PC-9 (cell line): Measurements from ENCODE around the gene BACE1-AS. TPM values are rescaled to one million over a fixed set of nuclear protein-coding genes. Genes with fewer than 3 reads are reported as not detected.

Source experiments
- BruUV-seq: library from RNA; stranded (reverse); fragments of 400-500 nt; replicated peaks from 2 replicates; lab custom pipeline; 2021; lab: Mats Ljungman, UMichigan
- CTCF ChIA-PET: fragments of 300-600 bp; sonication (Branson Sonifier 250); formaldehyde crosslinking; loops from one replicate; lab custom pipeline; 2022; ENCODE audit warnings: antibody characterized with exemption; lab: Charles Lee
- POLR2A ChIA-PET: fragments of 300-600 bp; sonication (Branson Sonifier 250); formaldehyde crosslinking; loops from one replicate; lab custom pipeline; 2022; ENCODE audit warnings: antibody characterized with exemption; ENCODE audit not compliant: unreplicated experiment; lab: Charles Lee
- DNase-seq, 2 experiments: peaks; one replicate each; pipeline versions ENCODE4 v3.0.0 to v3.0.0-alpha.2; 2015 to 2022; ENCODE audit warnings: mixed read lengths in 1 of 2
- H2AFZ ChIP-seq: fragments of 200-600 bp; sonication (generic); 2 replicates; pipeline ENCODE4 v1.8.1; 2017; ENCODE audit warnings: antibody characterized with exemption
- H3F3A ChIP-seq: fragments of 200-600 bp; sonication (generic); 2 replicates; pipeline ENCODE4 v1.8.1; 2017; ENCODE audit warnings: antibody characterized with exemption, mild to moderate bottlenecking, low read depth; ENCODE audit not compliant: insufficient read depth
- H3K27ac ChIP-seq: fragments of 200-600 bp; sonication (generic); 2 replicates; pipeline ENCODE4 v1.6.1; 2016; ENCODE audit warnings: mixed run types
- H3K27me3 ChIP-seq: fragments of 200-600 bp; sonication (generic); 2 replicates; pipeline ENCODE4 v1.6.1; 2016; ENCODE audit warnings: low read depth, mixed run types; ENCODE audit not compliant: insufficient read depth
- H3K36me3 ChIP-seq: fragments of 200-600 bp; sonication (generic); 2 replicates; pipeline ENCODE4 v1.6.1; 2016; ENCODE audit warnings: low read depth, mixed run types
- H3K4me1 ChIP-seq: fragments of 200-600 bp; sonication (generic); replicated peaks from 2 replicates; pipeline ENCODE4 v1.6.1; 2016; ENCODE audit warnings: mixed run types; ENCODE audit not compliant: insufficient read depth
- H3K4me2 ChIP-seq: fragments of 200-600 bp; sonication (generic); 2 replicates; pipeline ENCODE4 v1.6.1; 2017; ENCODE audit warnings: mixed run types
- H3K4me3 ChIP-seq: fragments of 200-600 bp; sonication (generic); 2 replicates; pipeline ENCODE4 v1.6.1; 2016; ENCODE audit warnings: mixed run types
- H3K79me2 ChIP-seq: fragments of 200-600 bp; sonication (generic); 2 replicates; pipeline ENCODE4 v1.6.1; 2017; ENCODE audit warnings: low read depth, mixed run types
- H3K9me2 ChIP-seq: fragments of 200-600 bp; sonication (generic); 2 replicates; pipeline ENCODE4 v1.8.1; 2017; ENCODE audit warnings: mild to moderate bottlenecking; ENCODE audit not compliant: insufficient read depth
- H3K9me3 ChIP-seq: fragments of 200-600 bp; sonication (generic); 2 replicates; pipeline ENCODE4 v1.8.1; 2016; ENCODE audit warnings: low read depth; ENCODE audit not compliant: insufficient read depth
- H4K20me1 ChIP-seq: fragments of 200-600 bp; sonication (generic); 2 replicates; pipeline ENCODE4 v1.8.1; 2017; ENCODE audit not compliant: insufficient read depth
- CTCF ChIP-seq: fragments of 200-600 bp; sonication (generic); conservative IDR thresholded peaks from 2 replicates; pipeline ENCODE4 v1.6.1; 2017; ENCODE audit warnings: mixed run types, antibody characterized with exemption, mild to moderate bottlenecking, moderate library complexity
- EZH2 ChIP-seq: fragments of 200-600 bp; sonication (generic); IDR thresholded peaks from 2 replicates; pipeline ENCODE4 v1.8.0; 2017; ENCODE audit warnings: antibody characterized with exemption, low read depth
- intact Hi-C: fragments of 100-400 bp; cut with micrococcal nuclease; formaldehyde crosslinking; loops from one replicate; pipeline ENCODE4 v1.10.0; 2022; ENCODE audit not compliant: unreplicated experiment
- total RNA-seq: library from RNA; stranded (reverse); gene quantifications from 2 replicates; pipeline ENCODE4 v1.2.3, GENCODE V29; 2021

The BACE1-AS gene
- total RNA-seq, 1 experiment from 2014 or later: 8.8 TPM

GRCh38 chr11:117313091-117313490 is 21.9 kb downstream of the BACE1-AS start:
- POLR2A ChIA-PET: no interaction called here

DNA sequence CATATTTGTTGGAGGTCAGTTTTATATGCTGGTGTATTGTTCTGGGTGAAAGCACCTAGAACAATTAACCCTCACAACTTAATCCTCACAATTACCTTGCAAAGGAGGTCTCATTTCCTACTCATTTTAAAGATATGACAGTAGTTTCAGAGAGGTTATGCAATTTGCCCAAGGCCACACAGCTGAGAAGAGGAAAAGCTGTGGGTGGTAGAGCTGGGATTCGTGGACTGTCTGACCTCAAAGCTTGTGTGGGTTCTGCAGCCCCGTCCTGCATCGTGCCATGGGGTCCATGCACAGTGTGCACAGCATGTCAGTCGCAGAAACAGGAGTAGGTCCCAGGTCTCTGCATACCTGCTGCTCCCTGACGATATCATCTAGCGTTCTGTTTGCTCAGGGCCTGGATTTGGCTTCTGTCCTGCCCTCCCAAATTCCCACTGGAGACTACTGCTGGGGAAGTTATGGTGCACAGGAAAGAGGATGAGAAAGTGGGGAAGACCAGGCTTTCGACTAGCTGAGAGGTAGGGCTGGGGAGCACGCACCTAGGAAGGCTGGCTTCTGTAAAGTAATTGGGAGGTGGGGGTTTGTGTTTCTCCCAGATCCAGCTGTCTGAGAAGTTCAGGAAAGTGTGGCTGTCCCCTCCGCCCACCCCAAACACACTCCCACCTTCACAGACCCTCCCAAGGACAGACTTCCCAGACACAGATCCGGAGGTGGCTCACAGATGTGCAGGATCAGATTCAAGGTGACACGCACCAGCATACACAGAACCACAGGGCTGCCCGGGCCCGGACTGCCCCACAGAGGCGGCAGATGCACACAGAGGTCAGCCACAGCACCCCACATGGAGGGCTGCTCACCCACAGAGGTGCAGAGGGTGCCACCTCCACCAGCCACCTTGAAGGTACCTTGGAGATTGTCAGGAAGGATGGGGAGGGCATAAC is 23.0 kb downstream of the BACE1-AS start:
- H3K9me2 ChIP-seq: no peaks in the 10 kb centered on the region
- 0 out of 2 replicates have a peak, but pooled peaks cover 18% of the 10 kb centered on the region for H3K4me1 ChIP-seq
- TF ChIP-seq EZH2 (no peak), CTCF (no peak)
- BruUV-seq: no TSS peak
- no peaks in the 10 kb centered on the region for H3K9me3 ChIP-seq
- no peak overlapping the region for H3K27ac ChIP-seq
- H4K20me1 ChIP-seq: no peaks in the 10 kb centered on the region
- H3F3A ChIP-seq: no peaks in the 10 kb centered on the region
- intact Hi-C loops: no loop called here
- POLR2A ChIA-PET: no interaction called here
- peak in 1 of 2 experiments; percentile 49 for DNase-seq
- no peak overlapping the region for H2AFZ ChIP-seq
- peak overlapping the region; percentile 28; the same call in 1 of the 2 replicates for H3K4me2 ChIP-seq
- H3K79me2 ChIP-seq: no peaks in the 10 kb centered on the region
- H3K27me3 ChIP-seq: no peaks in the 10 kb centered on the region
- CTCF ChIA-PET: no interaction called here
- H3K4me3 ChIP-seq: no peak overlapping the region
- H3K36me3 ChIP-seq: no peaks in the 10 kb centered on the region

More at GRCh38 chr11:117313091-117313490, 21.9 kb downstream of the BACE1-AS start:
- Histone ChIP-seq H3K27me3 (no peaks in the 10 kb centered on the region), H3K79me2 (no peaks in the 10 kb centered on the region), H2AFZ (no peak overlapping the region), H3K4me2 (no peak overlapping the region), H4K20me1 (no peaks in the 10 kb centered on the region), H3K4me3 (no peak overlapping the region), H3K27ac (no peak overlapping the region), H3F3A (no peaks in the 10 kb centered on the region), H3K9me3 (no peaks in the 10 kb centered on the region), H3K9me2 (no peaks in the 10 kb centered on the region), H3K36me3 (no peaks in the 10 kb centered on the region), H3K4me1 (0 out of 2 replicates have a peak, but pooled peaks cover 18% of the 10 kb centered on the region)
- BruUV-seq: no TSS peak
- peak in 1 of 2 experiments; percentile 59 for DNase-seq
- intact Hi-C loops: no loop called here
- CTCF ChIA-PET: no interaction called here
- TF ChIP-seq EZH2 (no peak), CTCF (no peak)

GRCh38 chr11:117314840-117315239 is 23.7 kb downstream of the BACE1-AS start:
- H3K4me2 ChIP-seq: peak overlapping the region; percentile 94
- H3K36me3 ChIP-seq: no peaks in the 10 kb centered on the region
- no peak for DNase-seq
- H3K27ac ChIP-seq: no peak overlapping the region
- ChIA-PET CTCF (no interaction called here), POLR2A (no interaction called here)
- TF ChIP-seq CTCF (no peak), EZH2 (no peak)
- no peak overlapping the region for H3K4me3 ChIP-seq
- intact Hi-C loops: no loop called here
- H3K79me2 ChIP-seq: no peaks in the 10 kb centered on the region
- BruUV-seq: no TSS peak
- no peaks in the 10 kb centered on the region for H3F3A ChIP-seq
- H2AFZ ChIP-seq: no peak overlapping the region
- H3K27me3 ChIP-seq: no peaks in the 10 kb centered on the region
- H4K20me1 ChIP-seq: no peaks in the 10 kb centered on the region
- H3K9me2 ChIP-seq: no peaks in the 10 kb centered on the region
- H3K4me1 ChIP-seq: 0 out of 2 replicates have a peak, but pooled peaks cover 18% of the 10 kb centered on the region
- no peaks in the 10 kb centered on the region for H3K9me3 ChIP-seq
